SK-N-SH treated with all-trans-retinoic acid at 6 μM for 48 hours (cell line): ENCODE measurements around the gene CRYBA4.

Source experiments
- ATAC-seq: fragments of 200-7000 bp; cut with Tn5 transposase; 3 replicates; pipeline ENCODE4 v1.9.1; 2020; ENCODE audit warnings: mild to moderate bottlenecking, moderate library complexity
- ARNTL ChIP-seq: fragments of 450-650 bp; formaldehyde crosslinking; IDR thresholded peaks from 2 replicates; pipeline ENCODE4 v1.5.0; 2020; ENCODE audit warnings: low read depth, mild to moderate bottlenecking, moderate library complexity, borderline replicate concordance
- BACH2 ChIP-seq: fragments of 250-450 bp; sonication (Bioruptor Pico); IDR thresholded peaks from 2 replicates; pipeline ENCODE4 v1.9.0; 2021; ENCODE audit warnings: mild to moderate bottlenecking, borderline replicate concordance
- CREB5 ChIP-seq: fragments of 250-450 bp; sonication (Bioruptor Pico); IDR thresholded peaks from 2 replicates; pipeline ENCODE4 v1.5.1; 2020; ENCODE audit warnings: low read depth, mild to moderate bottlenecking, moderate library complexity
- CSDC2 ChIP-seq: fragments of 250-450 bp; sonication (Bioruptor Pico); IDR thresholded peaks from 2 replicates; pipeline ENCODE4 v1.5.0; 2020; ENCODE audit warnings: mild to moderate bottlenecking, moderate library complexity
- CSRNP3 ChIP-seq: fragments of 250-450 bp; sonication (Bioruptor Pico); IDR thresholded peaks from 2 replicates; pipeline ENCODE4 v1.5.1; 2021; ENCODE audit warnings: mild to moderate bottlenecking, moderate library complexity
- ESRRG ChIP-seq: fragments of 250-450 bp; sonication (Bioruptor Pico); IDR thresholded peaks from 2 replicates; pipeline ENCODE4 v1.6.1; 2021; ENCODE audit warnings: mild to moderate bottlenecking
- GLIS3 ChIP-seq: fragments of 250-450 bp; sonication (Bioruptor Pico); IDR thresholded peaks from 2 replicates; pipeline ENCODE4 v1.5.0; 2020; ENCODE audit warnings: mild to moderate bottlenecking, moderate library complexity
- ISL1 ChIP-seq: fragments of 250-450 bp; sonication (Bioruptor Pico); IDR thresholded peaks from 2 replicates; pipeline ENCODE4 v2.1.2; 2022; ENCODE audit warnings: mild to moderate bottlenecking, moderate library complexity
- PATZ1 ChIP-seq: fragments of 250-450 bp; sonication (Bioruptor Pico); IDR thresholded peaks from 2 replicates; pipeline ENCODE4 v1.8.0; 2020; ENCODE audit warnings: mild to moderate bottlenecking, moderate library complexity, borderline replicate concordance
- PPARA ChIP-seq: fragments of 250-450 bp; sonication (Bioruptor Pico); IDR thresholded peaks from 2 replicates; pipeline ENCODE4 v1.5.0; 2020; ENCODE audit warnings: mild to moderate bottlenecking, borderline replicate concordance
- SNAI2 ChIP-seq: fragments of 250-450 bp; sonication (Bioruptor Pico); IDR thresholded peaks from 2 replicates; pipeline ENCODE4 v1.5.0; 2020; ENCODE audit warnings: mild to moderate bottlenecking, moderate library complexity
- TCF4 ChIP-seq: fragments of 250-450 bp; sonication (Bioruptor Pico); IDR thresholded peaks from 2 replicates; pipeline ENCODE4 v1.8.0; 2021; ENCODE audit warnings: mild to moderate bottlenecking, moderate library complexity, borderline replicate concordance
- TOX ChIP-seq: fragments of 250-450 bp; sonication (Bioruptor Pico); IDR thresholded peaks from 2 replicates; pipeline ENCODE4 v1.8.0; 2021; ENCODE audit warnings: mild to moderate bottlenecking, moderate library complexity, borderline replicate concordance
- TSHZ2 ChIP-seq: fragments of 250-450 bp; sonication (Bioruptor Pico); IDR thresholded peaks from 2 replicates; pipeline ENCODE4 v1.5.0; 2020; ENCODE audit warnings: mild to moderate bottlenecking, moderate library complexity
- ZC3H10 ChIP-seq: fragments of 250-450 bp; sonication (Bioruptor Pico); IDR thresholded peaks from 2 replicates; pipeline ENCODE4 v1.5.1; 2021; ENCODE audit warnings: mild to moderate bottlenecking, moderate library complexity
- ZFP3 ChIP-seq: fragments of 250-450 bp; sonication (Bioruptor Pico); IDR thresholded peaks from 2 replicates; pipeline ENCODE4 v1.5.0; 2020; ENCODE audit warnings: mild to moderate bottlenecking, moderate library complexity
- ZNF70 ChIP-seq: fragments of 450-650 bp; formaldehyde crosslinking; IDR thresholded peaks from 2 replicates; pipeline ENCODE4 v1.5.0; 2020; ENCODE audit warnings: mild to moderate bottlenecking, moderate library complexity

The CRYBA4 gene

GRCh38 chr22:26660356-26660755, 38.6 kb downstream of the CRYBA4 start (continued):
- TF ChIP-seq CSRNP3, result no peak
- no peak for TF ChIP-seq SNAI2
- TF ChIP-seq TCF4, result no peak
- no peak for TF ChIP-seq ZFP3
- TF ChIP-seq, all 23 proteins: peak for 0

GRCh38 chr22:26660961-26661578, 39.3 kb downstream of the CRYBA4 start:
- no peak for ATAC-seq
- TF ChIP-seq PPARA (CRISPR knock-in tag) (no peak), ZFP3 (no peak), TOX (CRISPR knock-in tag) (no peak)

GRCh38 chr22:26662160-26662559, 40.4 kb downstream of the CRYBA4 start:
- TF ChIP-seq TSHZ2 (no peak), GLIS3 (CRISPR knock-in tag) (no peak), ZC3H10 (CRISPR knock-in tag) (no peak), ISL1 (no peak), SNAI2 (no peak), CSDC2 (no peak), PATZ1 (CRISPR knock-in tag) (no peak)
- no peak for ATAC-seq

GRCh38 chr22:26663374-26663923, 41.7 kb downstream of the CRYBA4 start:
- TF ChIP-seq GLIS3 (CRISPR knock-in tag) (no peak), ZNF70 (CRISPR knock-in tag) (no peak), ARNTL (CRISPR knock-in tag) (no peak), PPARA (CRISPR knock-in tag) (no peak), ZC3H10 (CRISPR knock-in tag) (no peak), TSHZ2 (no peak), SNAI2 (no peak), ESRRG (no peak), BACH2 (CRISPR knock-in tag) (no peak), ZFP3 (no peak), TOX (CRISPR knock-in tag) (no peak), CREB5 (CRISPR knock-in tag) (no peak), PATZ1 (CRISPR knock-in tag) (no peak)

More at GRCh38 chr22:26663374-26663923, 41.7 kb downstream of the CRYBA4 start:
- no peak for ATAC-seq
